ENCODE results near the gene KAZN.

Gene KAZN

GRCh38 chr1:15000671-15001070 is 402.2 kb downstream of the KAZN start:
- no peaks in the 10 kb centered on the region for H3K36me3 ChIP-seq (ENCODE audit: control insufficient read depth, low read length)
- H3F3A ChIP-seq (ENCODE audit: control insufficient read depth, insufficient read depth) = no peaks in the 10 kb centered on the region
- no peaks in the 10 kb centered on the region for H3K9me2 ChIP-seq (replicated peaks; ENCODE audit: control insufficient read depth, low read length)
- no peak overlapping the region for H3K27ac ChIP-seq (ENCODE audit: low read depth, low read length)
- no peaks in the 10 kb centered on the region for H4K20me1 ChIP-seq (ENCODE audit: control insufficient read depth, insufficient read depth, low read depth, low read length)
- H3K79me2 ChIP-seq (ENCODE audit: control insufficient read depth, low read length) = no peaks in the 10 kb centered on the region
- H3K4me1 ChIP-seq (ENCODE audit: control insufficient read depth, low read length) = no peaks in the 10 kb centered on the region
- no peaks in the 10 kb centered on the region for H3K9me3 ChIP-seq (ENCODE audit: control insufficient read depth, insufficient read depth, low read length)
- no peaks in the 10 kb centered on the region for H3K27me3 ChIP-seq (ENCODE audit: control insufficient read depth, low read length)
- no peak for TF ChIP-seq CTCF (IDR thresholded peaks at IDR 0.05; ENCODE audit: low read depth, low read length, poor library complexity, severe bottlenecking)
- TF ChIP-seq EZH2phosphoT487 (IDR thresholded peaks at IDR 0.05; ENCODE audit: borderline replicate concordance, low read length) = no peak
- H3K4me2 ChIP-seq (ENCODE audit: low read length) = no peak overlapping the region
- no peak overlapping the region for H3K4me3 ChIP-seq (ENCODE audit: low read length)

GRCh38 chr1:15001317-15001915 is 402.9 kb downstream of the KAZN start:
- Histone ChIP-seq H3K4me3 (ENCODE audit: low read length) (no peak overlapping the region), H3K4me2 (ENCODE audit: low read length) (no peak overlapping the region), H3K9me2 (replicated peaks; ENCODE audit: control insufficient read depth, low read length) (no peaks in the 10 kb centered on the region), H3K36me3 (ENCODE audit: control insufficient read depth, low read length) (no peaks in the 10 kb centered on the region), H4K20me1 (ENCODE audit: control insufficient read depth, insufficient read depth, low read depth, low read length) (no peaks in the 10 kb centered on the region), H3K79me2 (ENCODE audit: control insufficient read depth, low read length) (no peaks in the 10 kb centered on the region), H3K27ac (ENCODE audit: low read depth, low read length) (no peak overlapping the region), H3F3A (ENCODE audit: control insufficient read depth, insufficient read depth) (no peaks in the 10 kb centered on the region), H3K4me1 (ENCODE audit: control insufficient read depth, low read length) (no peaks in the 10 kb centered on the region), H3K27me3 (ENCODE audit: control insufficient read depth, low read length) (no peaks in the 10 kb centered on the region), H3K9me3 (ENCODE audit: control insufficient read depth, insufficient read depth, low read length) (no peaks in the 10 kb centered on the region)
- TF ChIP-seq CTCF (IDR thresholded peaks at IDR 0.05; ENCODE audit: low read depth, low read length, poor library complexity, severe bottlenecking) = no peak

GRCh38 chr1:15002325-15002724 is 403.8 kb downstream of the KAZN start:
- TF ChIP-seq CTCF (IDR thresholded peaks at IDR 0.05; ENCODE audit: low read depth, low read length, poor library complexity, severe bottlenecking) (no peak), EZH2phosphoT487 (IDR thresholded peaks at IDR 0.05; ENCODE audit: borderline replicate concordance, low read length) (no peak)
- no peaks in the 10 kb centered on the region for H4K20me1 ChIP-seq (ENCODE audit: control insufficient read depth, insufficient read depth, low read depth, low read length)

More at GRCh38 chr1:15002325-15002724, 403.8 kb downstream of the KAZN start:
- Histone ChIP-seq H3K27me3 (ENCODE audit: control insufficient read depth, low read length) (no peaks in the 10 kb centered on the region), H3K4me1 (ENCODE audit: control insufficient read depth, low read length) (no peaks in the 10 kb centered on the region), H3K9me3 (ENCODE audit: control insufficient read depth, insufficient read depth, low read length) (no peaks in the 10 kb centered on the region), H3K9me2 (replicated peaks; ENCODE audit: control insufficient read depth, low read length) (no peaks in the 10 kb centered on the region), H3K79me2 (ENCODE audit: control insufficient read depth, low read length) (no peaks in the 10 kb centered on the region), H3K4me2 (ENCODE audit: low read length) (no peak overlapping the region), H3K27ac (ENCODE audit: low read depth, low read length) (no peak overlapping the region), H3F3A (ENCODE audit: control insufficient read depth, insufficient read depth) (no peaks in the 10 kb centered on the region), H3K4me3 (ENCODE audit: low read length) (no peak overlapping the region), H3K36me3 (ENCODE audit: control insufficient read depth, low read length) (no peaks in the 10 kb centered on the region)
